EH (cell line): ENCODE data around the gene ZNF57.
"Not testable (repeated sequence)": the region's sequence is repeated elsewhere in the genome, so short reads cannot be mapped to it uniquely, and the experiment has no call there.

Experiments used
- DNase-seq: peaks from one replicate; pipeline ENCODE4 v3.0.0-alpha.2; 2015; ENCODE audit warnings: low read depth

ZNF57 gene

GRCh38 chr19:2896694-2897093 lies 4.0 kb upstream of the ZNF57 start:
- DNase-seq: no peak

- no peak for DNase-seq
These were observed 2.0 kb downstream of the ZNF57 start for GRCh38 chr19:2902590-2903218.

GRCh38 chr19:2903326-2903725 lies 2.6 kb downstream of the ZNF57 start:
- not testable (repeated sequence) for DNase-seq

- DNase-seq: no peak
These were observed 5.3 kb downstream of the ZNF57 start for GRCh38 chr19:2905918-2906519.

GRCh38 chr19:2906631-2907195 lies 6.0 kb downstream of the ZNF57 start:
- DNase-seq: no peak

- no peak for DNase-seq
These were observed 11.6 kb downstream of the ZNF57 start for GRCh38 chr19:2912306-2912705.

- no peak for DNase-seq
These were observed 16.8 kb downstream of the ZNF57 start for GRCh38 chr19:2917275-2918184.

GRCh38 chr19:2922987-2923386 lies 22.3 kb downstream of the ZNF57 start:
- DNase-seq: peak; percentile 35

- peak; percentile 51 for DNase-seq
These were observed 22.8 kb downstream of the ZNF57 start for GRCh38 chr19:2923510-2923909.

- no peak for DNase-seq
These were observed 25.8 kb downstream of the ZNF57 start for GRCh38 chr19:2926341-2927031.

- no peak for DNase-seq
These were observed 26.3 kb downstream of the ZNF57 start for GRCh38 chr19:2927032-2927430.

GRCh38 chr19:2933490-2933910 lies 32.8 kb downstream of the ZNF57 start:
- DNase-seq: no peak

- DNase-seq: not testable (repeated sequence)
These were observed 35.1 kb downstream of the ZNF57 start for GRCh38 chr19:2935863-2936262.

- DNase-seq: no peak
These were observed 42.4 kb downstream of the ZNF57 start for GRCh38 chr19:2942928-2943640.

- no peak for DNase-seq
These were observed 43.7 kb downstream of the ZNF57 start for GRCh38 chr19:2944403-2944774.

GRCh38 chr19:2944775-2945574 lies 44.2 kb downstream of the ZNF57 start, which contains the start of gene ZNF77:
Gene ZNF77 (minus strand): TSS chr19:2944971. CDS start chr19:2944840, 131 bp downstream.
- peak; percentile 99 for DNase-seq

GRCh38 chr19:2945575-2946184 lies 45.0 kb downstream of the ZNF57 start:
- no peak for DNase-seq

GRCh38 chr19:2949939-2950285 lies 49.2 kb downstream of the ZNF57 start:
- DNase-seq: no peak

- DNase-seq: peak; percentile 99
These were observed 49.8 kb downstream of the ZNF57 start for GRCh38 chr19:2950286-2951124.
